ENCODE measurements around the gene BMPR1A. TPM values are rescaled to one million over a fixed set of nuclear protein-coding genes. Genes with fewer than 3 reads are reported as not detected.

BMPR1A gene
- total RNA-seq, 1 donor from 2014 or later, result 74.2 TPM

DNA sequence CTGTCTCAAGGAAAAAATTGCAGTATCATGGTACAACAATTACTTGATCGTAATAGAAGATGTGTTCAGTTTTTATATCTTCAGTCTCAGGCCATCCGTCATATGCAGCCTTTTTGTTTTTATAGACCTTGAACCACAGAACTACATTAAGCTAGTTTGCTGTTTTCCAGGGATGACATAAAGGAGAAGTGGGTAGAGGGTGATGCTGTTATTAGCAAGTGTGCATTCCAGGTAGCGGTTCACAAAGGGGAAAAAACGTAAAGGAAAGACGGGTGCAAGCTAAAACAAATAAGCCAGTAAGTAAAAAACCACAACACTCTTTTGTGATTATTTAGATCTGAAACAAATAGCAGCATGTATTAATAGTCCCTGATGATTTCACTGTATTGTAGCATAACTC, 71.7 kb downstream of the BMPR1A start:
- Mint-ChIP-seq H3K27ac (ENCODE audit: unreplicated experiment) (no peak overlapping the region), H3K9me3 (ENCODE audit: low read depth) (no peaks in the 10 kb centered on the region), H3K27me3 (ENCODE audit: low read depth) (no peaks in the 10 kb centered on the region), H3K4me3 (ENCODE audit: unreplicated experiment) (no peak overlapping the region), H3K4me1 (ENCODE audit: low read depth) (peaks cover 38% of the 10 kb centered on the region), H3K36me3 (ENCODE audit: low read depth) (peaks cover 2% of the 10 kb centered on the region)
- TF ChIP-seq, protein P1, sequence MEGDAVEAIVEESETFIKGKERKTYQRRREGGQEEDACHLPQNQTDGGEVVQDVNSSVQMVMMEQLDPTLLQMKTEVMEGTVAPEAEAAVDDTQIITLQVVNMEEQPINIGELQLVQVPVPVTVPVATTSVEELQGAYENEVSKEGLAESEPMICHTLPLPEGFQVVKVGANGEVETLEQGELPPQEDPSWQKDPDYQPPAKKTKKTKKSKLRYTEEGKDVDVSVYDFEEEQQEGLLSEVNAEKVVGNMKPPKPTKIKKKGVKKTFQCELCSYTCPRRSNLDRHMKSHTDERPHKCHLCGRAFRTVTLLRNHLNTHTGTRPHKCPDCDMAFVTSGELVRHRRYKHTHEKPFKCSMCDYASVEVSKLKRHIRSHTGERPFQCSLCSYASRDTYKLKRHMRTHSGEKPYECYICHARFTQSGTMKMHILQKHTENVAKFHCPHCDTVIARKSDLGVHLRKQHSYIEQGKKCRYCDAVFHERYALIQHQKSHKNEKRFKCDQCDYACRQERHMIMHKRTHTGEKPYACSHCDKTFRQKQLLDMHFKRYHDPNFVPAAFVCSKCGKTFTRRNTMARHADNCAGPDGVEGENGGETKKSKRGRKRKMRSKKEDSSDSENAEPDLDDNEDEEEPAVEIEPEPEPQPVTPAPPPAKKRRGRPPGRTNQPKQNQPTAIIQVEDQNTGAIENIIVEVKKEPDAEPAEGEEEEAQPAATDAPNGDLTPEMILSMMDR (IDR thresholded peaks at IDR 0.05), result no peak
- no peak for DNase-seq (ENCODE audit: low spot score)

GRCh38 chr10:86829472-86829871, 73.1 kb downstream of the BMPR1A start:
- Mint-ChIP-seq H3K27ac (ENCODE audit: unreplicated experiment) (peak overlapping the region; percentile 13), H3K9me3 (ENCODE audit: low read depth) (no peaks in the 10 kb centered on the region), H3K4me3 (ENCODE audit: unreplicated experiment) (no peak overlapping the region), H3K27me3 (ENCODE audit: low read depth) (no peaks in the 10 kb centered on the region), H3K36me3 (ENCODE audit: low read depth) (peaks cover 2% of the 10 kb centered on the region), H3K4me1 (ENCODE audit: low read depth) (peaks cover 40% of the 10 kb centered on the region)
- no peak for DNase-seq (ENCODE audit: low spot score)
- TF ChIP-seq, protein P1 (IDR thresholded peaks at IDR 0.05), result no peak

DNA sequence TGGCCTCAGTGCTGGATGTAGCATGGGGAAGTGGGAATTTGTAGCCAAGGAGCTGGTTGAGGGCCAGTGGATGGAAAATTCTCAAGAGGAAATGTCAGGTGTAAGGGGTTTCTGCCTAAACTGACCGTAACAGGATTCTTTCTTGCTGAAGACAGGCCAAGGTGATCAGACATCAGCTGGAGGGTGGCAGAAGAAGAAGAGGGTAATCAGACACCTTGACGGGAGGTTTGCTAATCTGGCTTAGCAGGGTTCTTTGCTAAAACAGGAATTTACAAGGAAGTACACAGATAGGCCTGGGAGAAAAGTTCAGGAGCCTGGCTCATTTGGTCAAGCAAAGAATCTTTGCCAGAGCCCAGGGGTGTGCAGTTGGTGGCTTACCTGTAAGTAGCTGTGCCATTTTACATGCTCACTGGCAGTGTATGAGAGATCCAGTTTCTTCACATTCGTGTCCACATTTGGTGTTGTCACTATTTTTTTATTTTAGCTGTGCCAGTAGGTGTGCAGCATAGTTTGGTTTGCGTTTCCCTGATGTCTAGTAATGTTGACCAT, 73.7 kb downstream of the BMPR1A start:
- TF ChIP-seq, protein P1 (IDR thresholded peaks at IDR 0.05), result no peak
- no peak for DNase-seq (ENCODE audit: low spot score)
- H3K27me3 Mint-ChIP-seq (ENCODE audit: low read depth), result no peaks in the 10 kb centered on the region
- H3K27ac Mint-ChIP-seq (ENCODE audit: unreplicated experiment), result no peak overlapping the region
- peaks cover 44% of the 10 kb centered on the region for H3K4me1 Mint-ChIP-seq (ENCODE audit: low read depth)
- peaks cover 2% of the 10 kb centered on the region for H3K36me3 Mint-ChIP-seq (ENCODE audit: low read depth)
- no peak overlapping the region for H3K4me3 Mint-ChIP-seq (ENCODE audit: unreplicated experiment)
- H3K9me3 Mint-ChIP-seq (ENCODE audit: low read depth), result no peaks in the 10 kb centered on the region

DNA sequence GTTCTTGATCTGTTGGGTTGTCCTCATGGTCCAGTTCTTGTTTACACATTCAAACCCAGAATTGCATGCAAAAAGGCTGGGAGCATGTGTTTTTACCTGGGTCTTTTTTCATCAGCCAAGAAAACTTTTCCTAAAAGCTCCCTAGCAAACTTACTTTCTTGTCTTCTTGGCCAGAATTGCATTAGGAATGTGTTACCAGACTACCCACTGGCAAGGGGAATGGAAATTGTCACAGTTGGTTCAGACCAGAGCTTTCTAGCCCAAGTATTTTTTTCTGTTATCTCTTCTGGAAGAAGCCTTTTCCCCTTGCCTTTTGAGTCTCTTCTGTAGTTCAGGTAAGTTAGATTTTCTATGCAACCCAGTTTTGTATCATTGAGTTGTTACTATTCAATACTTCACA, 77.5 kb downstream of the BMPR1A start:
- Mint-ChIP-seq H3K36me3 (ENCODE audit: low read depth) (no peaks in the 10 kb centered on the region), H3K4me3 (ENCODE audit: unreplicated experiment) (no peak overlapping the region), H3K9me3 (ENCODE audit: low read depth) (no peaks in the 10 kb centered on the region), H3K27me3 (ENCODE audit: low read depth) (no peaks in the 10 kb centered on the region), H3K27ac (ENCODE audit: unreplicated experiment) (no peak overlapping the region), H3K4me1 (ENCODE audit: low read depth) (peaks cover 66% of the 10 kb centered on the region)
- TF ChIP-seq, protein P1 (IDR thresholded peaks at IDR 0.05), result no peak
- DNase-seq (ENCODE audit: low spot score), result no peak

- no peak for DNase-seq (ENCODE audit: low spot score)
- H3K27me3 Mint-ChIP-seq (ENCODE audit: low read depth), result no peaks in the 10 kb centered on the region
- peak overlapping the region; percentile 69 for H3K27ac Mint-ChIP-seq (ENCODE audit: unreplicated experiment)
- H3K36me3 Mint-ChIP-seq (ENCODE audit: low read depth), result peaks cover 8% of the 10 kb centered on the region
- peaks cover 53% of the 10 kb centered on the region for H3K4me1 Mint-ChIP-seq (ENCODE audit: low read depth)
- TF ChIP-seq, protein P1 (IDR thresholded peaks at IDR 0.05), result no peak
- H3K4me3 Mint-ChIP-seq (ENCODE audit: unreplicated experiment), result no peak overlapping the region
- H3K9me3 Mint-ChIP-seq (ENCODE audit: low read depth), result no peaks in the 10 kb centered on the region
Observed at GRCh38 chr10:86836044-86836443, 79.6 kb downstream of the BMPR1A start.

All from chondrocyte (in vitro differentiated cells).